ENCODE results near the gene ADORA2B. TPM values are rescaled to one million over a fixed set of nuclear protein-coding genes. Genes with fewer than 3 reads are reported as not detected.
"Not testable (repeated sequence)": the region's sequence is repeated elsewhere in the genome, so short reads cannot be mapped to it uniquely, and the experiment has no call there.

ADORA2B gene
- total RNA-seq, result not detected in 2 replicates

GRCh38 chr17:15944759-15945526, at the start of gene ADORA2B:
Gene ADORA2B, plus strand, starts transcription at chr17:15945130. Its CDS starts 119 bp downstream, at chr17:15945249.
- Mint-ChIP-seq H3K9me3 (no peaks in the 10 kb centered on the region), H3K4me1 (peaks cover 12% of the 10 kb centered on the region), H3K36me3 (ENCODE audit: low read depth) (no peaks in the 10 kb centered on the region), H3K4me3 (peak within 1 kb of the TSS; percentile 80), H3K27me3 (peaks cover 41% of the 10 kb centered on the region), H3K27ac (no peak within 1 kb of the TSS)
- ATAC-seq (ENCODE audit: low read depth) (peak; percentile 63), DNase-seq (peak; percentile 47)
- intact Hi-C loops (cut with micrococcal nuclease), result loop anchor here (1.0 kb wide), 1 partner anchor 53 kb away; no protein-coding TSS in a partner anchor
- ChIA-PET CTCF (interaction anchor here (2.3 kb wide), 1 partner anchor 54 kb away, joined by 14 read pairs; the partner anchor contains the start of genes TTC19 and ZSWIM7), POLR2A (interaction anchor here (0.6 to 2.5 kb wide), 3 partner anchors 14 to 476 kb away, joined by 3 to 6 read pairs (median 3); partner anchors contain the start of genes TTC19 and ZSWIM7)
- TF ChIP-seq, protein P1, sequence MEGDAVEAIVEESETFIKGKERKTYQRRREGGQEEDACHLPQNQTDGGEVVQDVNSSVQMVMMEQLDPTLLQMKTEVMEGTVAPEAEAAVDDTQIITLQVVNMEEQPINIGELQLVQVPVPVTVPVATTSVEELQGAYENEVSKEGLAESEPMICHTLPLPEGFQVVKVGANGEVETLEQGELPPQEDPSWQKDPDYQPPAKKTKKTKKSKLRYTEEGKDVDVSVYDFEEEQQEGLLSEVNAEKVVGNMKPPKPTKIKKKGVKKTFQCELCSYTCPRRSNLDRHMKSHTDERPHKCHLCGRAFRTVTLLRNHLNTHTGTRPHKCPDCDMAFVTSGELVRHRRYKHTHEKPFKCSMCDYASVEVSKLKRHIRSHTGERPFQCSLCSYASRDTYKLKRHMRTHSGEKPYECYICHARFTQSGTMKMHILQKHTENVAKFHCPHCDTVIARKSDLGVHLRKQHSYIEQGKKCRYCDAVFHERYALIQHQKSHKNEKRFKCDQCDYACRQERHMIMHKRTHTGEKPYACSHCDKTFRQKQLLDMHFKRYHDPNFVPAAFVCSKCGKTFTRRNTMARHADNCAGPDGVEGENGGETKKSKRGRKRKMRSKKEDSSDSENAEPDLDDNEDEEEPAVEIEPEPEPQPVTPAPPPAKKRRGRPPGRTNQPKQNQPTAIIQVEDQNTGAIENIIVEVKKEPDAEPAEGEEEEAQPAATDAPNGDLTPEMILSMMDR (IDR thresholded peaks at IDR 0.05), result no peak

DNA sequence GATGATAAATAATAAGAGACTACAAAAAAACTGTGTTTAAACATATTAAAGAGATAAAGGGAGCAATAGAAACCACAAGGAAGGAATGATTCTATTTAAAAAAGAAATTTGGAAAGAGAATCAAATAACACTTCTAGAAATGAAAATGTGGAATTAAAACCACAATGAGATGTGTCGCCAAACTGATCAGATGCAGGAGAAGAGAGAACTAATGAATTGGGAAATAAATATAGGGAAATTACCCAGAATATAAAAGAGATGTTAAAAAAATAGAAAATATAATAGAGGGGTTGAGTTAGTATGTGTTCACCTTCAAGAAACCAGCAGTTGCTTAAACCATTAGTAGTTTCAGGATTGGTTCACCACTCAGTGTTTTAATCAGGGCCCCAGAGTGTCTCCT, 48.7 kb upstream of the ADORA2B start:
- CTCF ChIA-PET, result no interaction called here
- POLR2A ChIA-PET, result no interaction called here
- Mint-ChIP-seq H3K4me3 (no peak overlapping the region), H3K4me1 (peaks cover 10% of the 10 kb centered on the region), H3K27ac (no peak overlapping the region), H3K9me3 (no peaks in the 10 kb centered on the region), H3K27me3 (peaks cover 15% of the 10 kb centered on the region), H3K36me3 (ENCODE audit: low read depth) (no peaks in the 10 kb centered on the region)
- DNase-seq (no peak), ATAC-seq (ENCODE audit: low read depth) (no peak)
- TF ChIP-seq, protein P1 (IDR thresholded peaks at IDR 0.05), result no peak
- intact Hi-C loops (cut with micrococcal nuclease), result no loop called here

DNA sequence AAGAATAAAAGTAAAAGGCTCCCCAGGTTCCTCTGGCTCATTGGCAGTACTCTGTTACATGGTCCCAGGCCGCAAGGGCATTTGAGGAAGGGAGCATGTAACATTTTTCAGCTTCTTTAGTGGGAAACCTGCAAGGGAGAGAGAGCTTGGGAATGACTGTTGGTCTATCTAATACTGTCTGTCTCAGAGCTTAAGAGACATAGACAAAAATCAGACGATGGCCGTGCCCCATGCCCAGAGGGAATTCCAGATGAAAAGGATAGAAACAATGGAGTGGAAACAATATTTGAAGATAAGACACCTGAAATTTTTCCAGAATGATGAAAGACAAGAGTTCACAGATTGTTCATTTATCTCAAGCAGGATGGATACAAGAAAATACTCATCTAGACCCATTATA, 48.1 kb upstream of the ADORA2B start:
- DNase-seq (no peak), ATAC-seq (ENCODE audit: low read depth) (no peak)
- intact Hi-C loops (cut with micrococcal nuclease), result no loop called here
- ChIA-PET CTCF (no interaction called here), POLR2A (no interaction called here)
- TF ChIP-seq, protein P1 (IDR thresholded peaks at IDR 0.05), result no peak
- peaks cover 10% of the 10 kb centered on the region for H3K4me1 Mint-ChIP-seq
- H3K36me3 Mint-ChIP-seq (ENCODE audit: low read depth), result no peaks in the 10 kb centered on the region
- H3K9me3 Mint-ChIP-seq, result no peaks in the 10 kb centered on the region
- no peak overlapping the region for H3K4me3 Mint-ChIP-seq
- no peak overlapping the region for H3K27ac Mint-ChIP-seq
- peaks cover 15% of the 10 kb centered on the region for H3K27me3 Mint-ChIP-seq

DNA sequence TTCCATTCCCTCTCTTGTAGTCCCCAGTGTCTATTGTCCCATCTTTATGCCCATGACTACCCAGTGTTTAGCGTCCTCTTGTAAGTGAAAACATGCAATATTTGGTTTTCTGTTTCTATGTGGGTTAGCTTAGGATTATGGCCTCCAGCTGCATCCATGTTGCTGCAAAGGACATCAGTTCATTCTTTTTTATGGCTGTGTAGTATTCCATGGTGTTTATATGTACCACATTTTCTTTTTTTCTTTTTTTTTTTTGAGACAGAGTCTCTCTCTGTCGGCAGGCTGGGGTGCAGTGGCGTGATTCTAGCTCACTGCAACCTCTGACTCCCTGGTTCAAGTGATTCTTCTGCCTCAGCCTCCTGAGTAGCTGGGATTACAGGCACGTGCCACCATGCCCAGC, 45.3 kb upstream of the ADORA2B start:
- H3K36me3 Mint-ChIP-seq (ENCODE audit: low read depth); intact Hi-C loops (cut with micrococcal nuclease); ATAC-seq (ENCODE audit: low read depth); H3K4me1 Mint-ChIP-seq; H3K27ac Mint-ChIP-seq; POLR2A ChIA-PET; DNase-seq; H3K4me3 Mint-ChIP-seq; CTCF ChIA-PET; H3K27me3 Mint-ChIP-seq; H3K9me3 Mint-ChIP-seq: not testable (repeated sequence)

DNA sequence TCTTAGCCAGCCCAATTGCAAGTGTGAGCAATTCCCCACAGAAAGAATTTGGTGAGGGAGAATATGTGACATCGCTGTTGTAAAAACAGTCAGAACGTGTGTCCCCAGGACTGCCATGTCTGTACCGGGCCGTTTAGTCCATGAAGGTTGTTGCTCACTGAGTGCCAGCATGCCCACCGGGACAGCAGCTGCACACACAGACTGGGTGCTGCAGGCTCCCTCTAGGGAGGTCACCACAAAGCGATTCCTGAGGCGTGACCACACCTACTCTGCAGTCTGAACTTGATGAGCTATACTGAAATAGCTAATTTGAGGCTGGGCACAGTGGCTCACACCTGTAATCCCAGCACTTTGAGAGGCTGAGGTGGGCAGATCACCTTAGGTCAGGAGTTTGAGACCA, 44.1 kb upstream of the ADORA2B start:
- POLR2A ChIA-PET, result no interaction called here
- no peaks in the 10 kb centered on the region for H3K9me3 Mint-ChIP-seq
- no peaks in the 10 kb centered on the region for H3K36me3 Mint-ChIP-seq (ENCODE audit: low read depth)
- peaks cover 10% of the 10 kb centered on the region for H3K4me1 Mint-ChIP-seq
- intact Hi-C loops (cut with micrococcal nuclease), result no loop called here
- CTCF ChIA-PET, result no interaction called here
- no peak for DNase-seq
- TF ChIP-seq, protein P1 (IDR thresholded peaks at IDR 0.05), result no peak
- peaks cover 2% of the 10 kb centered on the region for H3K27me3 Mint-ChIP-seq
- ATAC-seq (ENCODE audit: low read depth), result peak; percentile 42
- H3K27ac Mint-ChIP-seq, result no peak overlapping the region
- H3K4me3 Mint-ChIP-seq, result no peak overlapping the region

- H3K4me1 Mint-ChIP-seq; H3K36me3 Mint-ChIP-seq (ENCODE audit: low read depth); POLR2A ChIA-PET; ATAC-seq (ENCODE audit: low read depth); H3K9me3 Mint-ChIP-seq; H3K27ac Mint-ChIP-seq; H3K4me3 Mint-ChIP-seq; H3K27me3 Mint-ChIP-seq; DNase-seq; intact Hi-C loops (cut with micrococcal nuclease); CTCF ChIA-PET: not testable (repeated sequence)
Observed at GRCh38 chr17:15905236-15905635, 39.7 kb upstream of the ADORA2B start.
